Measurements from ENCODE around the gene RBM10. TPM values are rescaled to one million over a fixed set of nuclear protein-coding genes. Genes with fewer than 3 reads are reported as not detected.
A peak's percentile ranks its signal among the peaks of the same experiment; 100 is the strongest.

RBM10 gene
- total and polyA plus RNA-seq, 2 donors, result 22.4 to 34.7 TPM

DNA sequence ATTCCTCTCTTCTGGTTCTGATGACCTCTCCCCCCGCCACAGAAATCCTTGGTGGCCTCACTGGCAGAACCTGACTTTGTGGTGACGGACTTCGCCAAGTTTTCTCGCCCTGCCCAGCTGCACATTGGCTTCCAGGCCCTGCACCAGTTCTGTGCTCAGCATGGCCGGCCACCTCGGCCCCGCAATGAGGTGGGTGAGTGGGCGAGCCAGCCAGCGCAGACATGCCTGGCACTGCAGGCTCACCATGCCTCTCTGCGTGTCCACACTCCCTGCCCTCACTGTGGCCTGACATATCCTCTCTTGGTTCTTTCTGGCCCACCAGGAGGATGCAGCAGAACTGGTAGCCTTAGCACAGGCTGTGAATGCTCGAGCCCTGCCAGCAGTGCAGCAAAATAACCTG is 57.3 kb downstream of the RBM10 start:
- no peak for DNase-seq (ENCODE audit: extremely low spot score)
- peaks cover 12% of the 10 kb centered on the region for H3K36me3 ChIP-seq (ENCODE audit: insufficient read depth)
- no peak overlapping the region for H3K27ac ChIP-seq (ENCODE audit: low read depth)
- H3K4me3 ChIP-seq (ENCODE audit: low read depth, low read length), result no peak overlapping the region
- WGBS, result 95% methylated on average over 11 of the region's 11 CpGs
- no peaks in the 10 kb centered on the region for H3K4me1 ChIP-seq (ENCODE audit: insufficient read depth)

DNA sequence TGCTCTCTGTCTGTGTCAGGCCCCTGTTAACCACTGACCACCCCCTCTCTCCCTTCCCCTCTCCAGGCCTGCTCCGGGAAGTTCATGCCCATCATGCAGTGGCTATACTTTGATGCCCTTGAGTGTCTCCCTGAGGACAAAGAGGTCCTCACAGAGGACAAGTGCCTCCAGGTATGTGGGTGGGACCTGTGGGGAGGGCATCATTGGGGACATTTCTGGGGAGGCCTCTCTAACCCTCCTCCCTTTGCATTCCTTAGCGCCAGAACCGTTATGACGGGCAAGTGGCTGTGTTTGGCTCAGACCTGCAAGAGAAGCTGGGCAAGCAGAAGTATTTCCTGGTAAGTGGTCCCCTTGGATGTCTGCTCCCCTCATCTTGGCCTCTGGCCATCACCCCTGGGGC is 57.9 kb downstream of the RBM10 start:
- Histone ChIP-seq H3K4me3 (ENCODE audit: low read depth, low read length) (no peak overlapping the region), H3K27ac (ENCODE audit: low read depth) (no peak overlapping the region), H3K4me1 (ENCODE audit: insufficient read depth) (no peaks in the 10 kb centered on the region), H3K36me3 (ENCODE audit: insufficient read depth) (peaks cover 12% of the 10 kb centered on the region)
- WGBS, result 70% methylated on average over 4 of the region's 4 CpGs
- DNase-seq (ENCODE audit: extremely low spot score), result no peak

DNA sequence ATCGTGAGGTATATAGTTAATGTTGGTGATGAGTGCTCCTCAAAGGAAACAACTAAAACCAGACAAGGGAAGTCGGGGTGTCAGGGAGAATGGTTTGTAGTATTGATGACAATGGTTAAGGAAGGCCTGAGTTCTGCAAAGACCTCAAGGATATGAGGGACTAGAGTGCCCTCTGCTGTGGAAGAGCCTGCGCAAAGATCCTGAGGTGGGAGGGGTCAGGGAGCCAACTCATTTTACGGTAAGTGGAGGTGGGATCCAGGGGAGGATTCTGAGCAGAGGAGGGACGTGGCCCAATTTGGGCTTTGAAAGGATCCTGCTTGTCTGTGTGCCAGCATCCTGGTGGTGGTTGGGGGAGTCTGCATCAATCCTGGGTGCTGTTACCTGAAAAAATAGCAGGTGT is 59.9 kb downstream of the RBM10 start:
- no peak for DNase-seq (ENCODE audit: extremely low spot score)
- Histone ChIP-seq H3K27ac (ENCODE audit: low read depth) (no peak overlapping the region), H3K36me3 (ENCODE audit: insufficient read depth) (peaks cover 11% of the 10 kb centered on the region)

DNA sequence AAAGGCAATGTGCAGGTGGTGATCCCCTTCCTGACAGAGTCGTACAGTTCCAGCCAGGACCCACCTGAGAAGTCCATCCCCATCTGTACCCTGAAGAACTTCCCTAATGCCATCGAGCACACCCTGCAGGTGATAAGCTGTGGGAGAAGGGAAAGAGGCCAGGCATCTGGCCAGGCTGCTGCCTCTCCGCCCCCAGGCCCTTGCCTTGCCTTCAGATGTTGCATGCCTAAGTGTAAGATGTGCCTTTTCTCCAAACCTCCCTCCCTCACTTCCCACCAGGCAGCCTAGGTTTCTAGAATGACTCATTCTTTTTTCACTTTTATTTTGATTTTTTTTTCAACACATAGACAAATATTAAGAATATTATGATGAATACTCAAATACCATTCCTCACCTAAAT is 61.3 kb downstream of the RBM10 start:
- H3K36me3 ChIP-seq (ENCODE audit: insufficient read depth), result peaks cover 13% of the 10 kb centered on the region
- WGBS, result 75% methylated on average over 3 of the region's 3 CpGs
- H3K27ac ChIP-seq (ENCODE audit: low read depth), result no peak overlapping the region
- H3K4me1 ChIP-seq (ENCODE audit: insufficient read depth), result no peaks in the 10 kb centered on the region
- no peak overlapping the region for H3K4me3 ChIP-seq (ENCODE audit: low read depth, low read length)
- DNase-seq (ENCODE audit: extremely low spot score), result no peak

More for the DNA sequence above, 59.9 kb downstream of the RBM10 start:
- Histone ChIP-seq H3K4me3 (ENCODE audit: low read depth, low read length) (no peak overlapping the region), H3K4me1 (ENCODE audit: insufficient read depth) (no peaks in the 10 kb centered on the region)
- WGBS, result 65% methylated on average over 5 of the region's 5 CpGs

DNA sequence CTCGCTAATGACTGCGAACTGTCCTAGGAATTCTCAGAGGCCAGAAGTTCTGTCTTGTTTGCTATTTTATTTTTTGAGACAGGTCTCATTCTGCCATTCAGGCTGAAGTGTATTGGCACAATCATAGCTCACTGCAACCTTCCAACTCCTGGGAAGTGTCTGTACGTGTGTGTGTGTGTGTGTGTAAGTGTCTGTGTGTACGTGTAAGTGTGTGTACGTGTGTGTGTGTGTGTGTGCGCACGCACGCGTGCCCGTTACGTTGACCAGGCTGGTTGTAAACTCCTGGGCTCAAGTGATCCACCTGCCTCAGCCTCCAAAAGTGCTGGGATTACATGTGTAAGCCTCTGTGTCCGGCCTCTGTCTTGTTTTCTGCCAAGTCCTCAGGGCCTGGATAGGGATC is 63.1 kb downstream of the RBM10 start:
- H3K4me3 ChIP-seq (ENCODE audit: low read depth, low read length), result no peak overlapping the region
- no peaks in the 10 kb centered on the region for H3K4me1 ChIP-seq (ENCODE audit: insufficient read depth)
- no peak overlapping the region for H3K27ac ChIP-seq (ENCODE audit: low read depth)
- 80% methylated on average over 12 of the region's 12 CpGs for WGBS
- peaks cover 15% of the 10 kb centered on the region for H3K36me3 ChIP-seq (ENCODE audit: insufficient read depth)
- DNase-seq (ENCODE audit: extremely low spot score), result no peak

DNA sequence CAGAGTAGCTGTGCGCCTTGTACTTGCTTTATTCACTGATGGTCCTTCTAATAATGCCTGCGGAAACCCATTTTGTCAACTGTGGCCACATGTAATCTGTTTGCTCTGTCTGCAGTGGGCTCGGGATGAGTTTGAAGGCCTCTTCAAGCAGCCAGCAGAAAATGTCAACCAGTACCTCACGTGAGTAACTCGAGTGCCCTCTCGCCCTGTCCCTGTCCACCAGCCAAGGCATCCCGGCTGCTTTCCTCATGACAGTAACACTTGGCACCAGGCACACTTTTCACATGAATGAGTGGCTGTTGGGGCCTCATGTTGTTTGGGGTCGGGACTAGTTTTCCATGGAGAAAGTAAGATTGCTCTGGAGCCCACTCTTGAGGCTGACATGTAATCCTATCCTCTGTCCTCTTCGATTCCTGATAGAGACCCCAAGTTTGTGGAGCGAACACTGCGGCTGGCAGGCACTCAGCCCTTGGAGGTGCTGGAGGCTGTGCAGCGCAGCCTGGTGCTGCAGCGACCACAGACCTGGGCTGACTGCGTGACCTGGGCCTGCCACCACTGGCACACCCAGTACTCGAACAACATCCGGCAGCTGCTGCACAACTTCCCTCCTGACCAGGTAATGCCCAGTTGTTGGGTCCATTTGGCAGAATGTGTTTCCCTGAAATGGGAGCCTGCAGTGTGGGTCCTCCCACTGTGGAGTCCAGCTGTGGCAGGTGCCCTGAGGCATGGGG is 64.7 kb downstream of the RBM10 start:
- DNase-seq (ENCODE audit: extremely low spot score), result no peak
- H3K36me3 ChIP-seq (ENCODE audit: insufficient read depth), result peaks cover 12% of the 10 kb centered on the region
- 88% methylated on average over 16 of the region's 16 CpGs for WGBS
- no peak overlapping the region for H3K4me3 ChIP-seq (ENCODE audit: low read depth, low read length)
- no peaks in the 10 kb centered on the region for H3K4me1 ChIP-seq (ENCODE audit: insufficient read depth)
- no peak overlapping the region for H3K27ac ChIP-seq (ENCODE audit: low read depth)

DNA sequence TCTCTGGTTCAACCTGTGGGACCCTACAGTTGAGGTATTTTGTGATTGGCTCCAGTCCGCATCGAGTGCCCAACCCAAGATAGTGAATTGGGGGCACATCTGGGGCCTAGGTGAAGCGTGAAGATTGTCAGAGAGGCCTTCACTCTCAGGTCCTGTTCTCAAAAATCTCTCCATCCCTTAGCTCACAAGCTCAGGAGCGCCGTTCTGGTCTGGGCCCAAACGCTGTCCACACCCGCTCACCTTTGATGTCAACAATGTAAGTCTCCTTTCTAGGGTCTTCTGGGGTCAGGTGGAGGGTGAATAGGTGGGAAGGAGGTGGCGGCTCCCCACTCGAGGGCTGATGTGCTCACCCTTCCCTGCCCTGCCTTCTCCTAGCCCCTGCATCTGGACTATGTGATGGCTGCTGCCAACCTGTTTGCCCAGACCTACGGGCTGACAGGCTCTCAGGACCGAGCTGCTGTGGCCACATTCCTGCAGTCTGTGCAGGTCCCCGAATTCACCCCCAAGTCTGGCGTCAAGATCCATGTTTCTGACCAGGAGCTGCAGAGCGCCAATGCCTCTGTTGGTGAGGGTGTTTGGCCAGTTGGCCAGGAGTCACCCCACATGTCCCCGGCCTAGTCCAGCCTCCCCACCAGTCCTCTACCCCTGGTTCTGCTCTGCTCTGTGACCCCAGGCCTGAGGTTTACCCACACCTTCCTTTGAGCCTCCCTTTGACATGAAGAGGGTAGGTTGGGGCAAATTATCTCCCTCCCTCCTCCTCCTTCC is 65.8 kb downstream of the RBM10 start:
- no peak for DNase-seq (ENCODE audit: extremely low spot score)
- 90% methylated on average over 15 of the region's 15 CpGs for WGBS
- Histone ChIP-seq H3K4me1 (ENCODE audit: insufficient read depth) (no peaks in the 10 kb centered on the region), H3K36me3 (ENCODE audit: insufficient read depth) (peaks cover 12% of the 10 kb centered on the region), H3K4me3 (ENCODE audit: low read depth, low read length) (no peak overlapping the region), H3K27ac (ENCODE audit: low read depth) (no peak overlapping the region)

DNA sequence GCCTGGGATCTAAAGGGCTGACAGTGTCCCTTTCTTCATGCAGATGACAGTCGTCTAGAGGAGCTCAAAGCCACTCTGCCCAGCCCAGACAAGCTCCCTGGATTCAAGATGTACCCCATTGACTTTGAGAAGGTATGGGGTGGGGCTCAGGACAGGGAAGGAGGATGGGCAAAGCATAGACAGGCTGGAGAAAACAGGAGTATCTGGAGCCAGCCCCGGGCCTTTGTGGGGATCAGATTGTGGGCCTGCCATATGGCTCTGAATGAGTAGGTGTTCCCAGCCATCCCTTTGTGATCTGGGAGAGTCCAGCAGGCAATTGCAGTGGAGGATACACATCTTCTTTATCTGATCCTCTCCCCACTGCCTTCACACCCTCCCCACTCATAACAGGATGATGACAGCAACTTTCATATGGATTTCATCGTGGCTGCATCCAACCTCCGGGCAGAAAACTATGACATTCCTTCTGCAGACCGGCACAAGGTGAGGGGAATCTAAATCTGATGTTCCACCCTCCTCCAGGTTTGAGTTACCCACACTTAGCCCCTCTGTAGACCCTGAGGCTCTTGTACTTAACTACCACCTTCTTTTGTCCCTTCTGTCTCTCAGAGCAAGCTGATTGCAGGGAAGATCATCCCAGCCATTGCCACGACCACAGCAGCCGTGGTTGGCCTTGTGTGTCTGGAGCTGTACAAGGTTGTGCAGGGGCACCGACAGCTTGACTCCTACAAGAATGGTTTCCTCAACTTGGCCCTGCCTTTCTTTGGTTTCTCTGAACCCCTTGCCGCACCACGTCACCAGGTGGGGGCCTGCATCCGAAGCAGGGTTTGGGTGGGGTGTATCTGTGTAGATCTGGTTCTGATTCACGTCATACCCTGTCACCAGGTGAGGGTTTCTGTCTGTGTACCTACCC is 67.6 kb downstream of the RBM10 start:
- Histone ChIP-seq H3K27ac (ENCODE audit: low read depth) (no peak overlapping the region), H3K36me3 (ENCODE audit: insufficient read depth) (peaks cover 8% of the 10 kb centered on the region), H3K4me3 (ENCODE audit: low read depth, low read length) (no peak overlapping the region), H3K4me1 (ENCODE audit: insufficient read depth) (no peaks in the 10 kb centered on the region)
- WGBS, result 89% methylated on average over 12 of the region's 12 CpGs
- DNase-seq (ENCODE audit: extremely low spot score), result no peak

DNA sequence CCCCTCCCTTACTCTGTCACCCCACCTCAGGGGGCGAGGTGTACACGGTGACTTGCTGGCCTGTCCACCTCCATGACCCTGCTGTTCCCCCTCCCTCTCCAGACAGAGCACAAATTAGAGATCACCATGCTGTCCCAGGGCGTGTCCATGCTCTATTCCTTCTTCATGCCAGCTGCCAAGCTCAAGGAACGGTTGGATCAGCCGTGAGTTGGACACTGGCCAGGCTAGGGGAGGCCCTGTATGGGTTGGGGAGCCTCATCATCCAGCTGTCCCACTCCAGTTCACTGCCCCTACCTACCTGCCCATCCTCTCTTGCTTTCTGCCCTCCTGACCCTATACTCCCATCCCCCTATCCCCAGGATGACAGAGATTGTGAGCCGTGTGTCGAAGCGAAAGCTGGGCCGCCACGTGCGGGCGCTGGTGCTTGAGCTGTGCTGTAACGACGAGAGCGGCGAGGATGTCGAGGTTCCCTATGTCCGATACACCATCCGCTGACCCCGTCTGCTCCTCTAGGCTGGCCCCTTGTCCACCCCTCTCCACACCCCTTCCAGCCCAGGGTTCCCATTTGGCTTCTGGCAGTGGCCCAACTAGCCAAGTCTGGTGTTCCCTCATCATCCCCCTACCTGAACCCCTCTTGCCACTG is 69.5 kb downstream of the RBM10 start:
- Histone ChIP-seq H3K4me3 (ENCODE audit: low read depth, low read length) (no peak overlapping the region), H3K4me1 (ENCODE audit: insufficient read depth) (no peaks in the 10 kb centered on the region), H3K36me3 (ENCODE audit: insufficient read depth) (peaks cover 5% of the 10 kb centered on the region), H3K27ac (ENCODE audit: low read depth) (no peak overlapping the region)
- no peak for DNase-seq (ENCODE audit: extremely low spot score)
- 81% methylated on average over 20 of the region's 20 CpGs for WGBS

DNA sequence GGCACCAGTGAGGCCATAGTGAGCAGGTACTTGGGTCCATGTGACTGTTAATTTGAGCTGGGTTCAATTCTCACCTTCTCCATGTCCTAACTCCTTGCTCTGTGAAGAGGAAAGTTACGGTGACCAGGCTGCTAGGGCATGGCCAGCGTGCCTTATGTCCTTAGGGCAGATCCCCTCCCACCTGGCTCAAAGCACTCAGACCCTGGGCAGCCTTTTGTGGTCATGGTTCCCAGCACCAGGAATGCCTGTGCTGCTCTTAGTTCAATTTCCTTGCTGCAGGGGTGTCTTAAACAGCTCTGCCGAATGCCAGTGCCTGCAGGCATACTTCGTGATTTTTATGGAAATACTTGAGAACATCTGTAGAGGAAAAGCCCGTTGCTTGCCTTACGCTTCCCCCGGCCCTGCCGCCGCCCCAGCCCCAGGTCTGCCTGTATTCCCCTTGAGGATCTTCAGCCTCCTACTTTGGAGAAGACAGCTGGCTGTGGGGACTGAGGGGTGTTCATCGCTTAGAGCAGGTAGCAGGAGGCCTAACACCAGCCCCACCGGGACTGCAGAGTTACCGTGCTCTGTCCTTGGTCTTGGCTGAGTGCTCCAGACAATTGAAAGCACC is 70.4 kb downstream of the RBM10 start:
- Histone ChIP-seq H3K4me3 (ENCODE audit: low read depth, low read length) (no peak overlapping the region), H3K36me3 (ENCODE audit: insufficient read depth) (peaks cover 5% of the 10 kb centered on the region), H3K27ac (ENCODE audit: low read depth) (no peak overlapping the region), H3K4me1 (ENCODE audit: insufficient read depth) (no peaks in the 10 kb centered on the region)
- WGBS, result 81% methylated on average over 12 of the region's 12 CpGs
- DNase-seq (ENCODE audit: extremely low spot score), result no peak

DNA sequence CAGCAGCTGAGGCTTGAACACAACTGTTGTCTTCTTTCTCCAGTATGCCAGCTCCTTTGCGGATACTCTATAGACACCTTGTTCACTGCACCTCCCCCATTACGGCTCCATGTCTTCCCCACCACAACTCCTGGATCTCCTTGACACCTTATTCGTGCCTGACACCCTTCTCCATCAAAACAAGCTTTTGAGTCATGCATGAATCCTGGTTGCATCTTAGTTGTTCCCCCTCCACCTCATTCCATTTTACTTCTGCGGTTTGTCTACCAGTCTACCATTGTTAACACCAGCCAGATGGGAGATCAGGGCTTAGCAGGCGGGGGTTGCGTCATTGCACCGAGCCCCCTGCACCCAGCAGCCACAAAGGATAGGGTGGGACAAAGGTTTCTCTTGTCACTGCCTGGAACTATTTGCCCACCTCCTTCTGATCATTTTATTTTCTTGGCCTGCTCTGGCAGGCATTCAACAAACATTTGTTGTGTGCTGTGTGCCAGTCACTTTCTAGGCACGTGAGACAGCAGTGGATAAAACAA is 71.4 kb downstream of the RBM10 start:
- H3K4me1 ChIP-seq (ENCODE audit: insufficient read depth), result no peaks in the 10 kb centered on the region
- H3K36me3 ChIP-seq (ENCODE audit: insufficient read depth), result peaks cover 3% of the 10 kb centered on the region
- DNase-seq (ENCODE audit: extremely low spot score), result no peak
- H3K27ac ChIP-seq (ENCODE audit: low read depth), result no peak overlapping the region
- no peak overlapping the region for H3K4me3 ChIP-seq (ENCODE audit: low read depth, low read length)
- 73% methylated on average over 8 of the region's 8 CpGs for WGBS

DNA sequence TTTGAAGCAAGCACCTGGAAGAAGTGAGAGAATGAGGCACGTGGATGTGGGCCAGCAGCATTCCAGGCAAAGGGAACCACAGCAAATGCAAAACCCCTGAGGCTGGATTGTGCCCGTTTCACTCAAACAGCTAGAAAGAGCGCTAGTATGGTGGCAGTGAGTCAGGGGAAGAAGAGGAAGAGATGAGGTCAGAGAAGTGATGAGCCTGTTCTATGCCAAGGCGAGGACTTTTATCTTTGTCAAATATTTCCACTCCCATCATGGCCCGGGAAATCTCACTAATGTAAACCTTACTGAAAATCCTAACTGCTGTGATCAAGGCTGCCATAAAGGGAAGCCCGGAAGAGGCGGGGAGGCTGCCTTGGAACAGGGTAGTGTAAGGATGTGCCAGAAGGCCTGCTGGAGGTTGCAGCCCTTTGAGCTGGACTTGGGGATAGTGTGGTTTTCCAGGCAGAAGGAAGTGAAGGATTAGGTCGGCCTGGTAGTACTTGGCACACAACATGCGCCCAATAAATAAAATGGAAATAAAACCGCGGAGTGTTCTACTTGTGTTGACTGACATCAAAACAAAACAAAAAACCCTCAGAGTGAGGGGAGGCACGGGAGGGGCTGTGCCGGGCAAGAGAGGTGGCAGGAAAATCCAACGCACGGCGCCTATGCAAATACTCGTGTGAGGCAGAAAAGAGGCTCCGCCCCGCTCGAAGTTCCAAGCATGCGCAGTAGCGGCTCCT is 72.3 kb downstream of the RBM10 start:
- DNase-seq (ENCODE audit: extremely low spot score), result no peak
- WGBS, result 3% methylated on average over 22 of the region's 22 CpGs
- Histone ChIP-seq H3K36me3 (ENCODE audit: insufficient read depth) (peaks cover 1% of the 10 kb centered on the region), H3K4me1 (ENCODE audit: insufficient read depth) (no peaks in the 10 kb centered on the region), H3K27ac (ENCODE audit: low read depth) (peak overlapping the region; percentile 62), H3K4me3 (ENCODE audit: low read depth, low read length) (no peak overlapping the region)

All from urinary bladder (tissue), 4 donors.